ENCODE measurements around the gene RPRD1B. TPM values are rescaled to one million over a fixed set of nuclear protein-coding genes. Genes with fewer than 3 reads are reported as not detected.
A peak's percentile ranks its signal among the peaks of the same experiment; 100 is the strongest.

RPRD1B gene
- total and polyA plus RNA-seq, 2 of the 13 experiments (the other 11 are each of a cell fraction or from before 2014, with no cell fraction given) = 31.1 to 41.5 TPM

GRCh38 chr20:38033330-38034107 lies at the start of gene RPRD1B, which contains the start of gene TTI1 (continued):
- TF ChIP-seq TRIM24 (CRISPR knock-in tag; IDR thresholded peaks at IDR 0.05) (no peak), MAFF (IDR thresholded peaks at IDR 0.05; ENCODE audit: low read depth, low read length) (no peak), ASH2L (IDR thresholded peaks at IDR 0.05; ENCODE audit: insufficient read length, low read depth, low read length) (peak; percentile 99), ZNF564 (CRISPR knock-in tag; IDR thresholded peaks at IDR 0.05) (no peak), HMG20B (CRISPR knock-in tag; conservative IDR thresholded peaks at IDR 0.05) (no peak; the same call in none of the 2 replicates), KLF13 (CRISPR knock-in tag; IDR thresholded peaks at IDR 0.05) (peak; percentile 12; the same call in 1 of the 2 replicates), GATA4 (IDR thresholded peaks at IDR 0.05; ENCODE audit: borderline replicate concordance, low read depth) (peak; percentile 59; the same call in 1 of the 2 replicates), PLRG1 (conservative IDR thresholded peaks at IDR 0.05) (no peak), ZNF317 (CRISPR knock-in tag; IDR thresholded peaks at IDR 0.05) (peak; percentile 91), CREB3 (CRISPR knock-in tag; IDR thresholded peaks at IDR 0.05) (peak; percentile 96), RELA (CRISPR knock-in tag; IDR thresholded peaks at IDR 0.05) (no peak; the same call in 1 of the 2 replicates), ZNF30 (CRISPR knock-in tag; IDR thresholded peaks at IDR 0.05) (peak; percentile 80; the same call in 1 of the 2 replicates), ZBED4 (CRISPR knock-in tag; IDR thresholded peaks at IDR 0.05; ENCODE audit: borderline replicate concordance) (peak; percentile 43), ZBTB4 (CRISPR knock-in tag; IDR thresholded peaks at IDR 0.05; ENCODE audit: borderline replicate concordance) (no peak; the same call in 1 of the 2 replicates), ATF5 (CRISPR knock-in tag; IDR thresholded peaks at IDR 0.05; ENCODE audit: low read depth) (peak; percentile 36; the same call in 1 of the 2 replicates), ZNF343 (CRISPR knock-in tag; IDR thresholded peaks at IDR 0.05) (peak; percentile 87; the same call in 1 of the 2 replicates), SYNCRIP (IDR thresholded peaks at IDR 0.05; ENCODE audit: insufficient read depth, low read depth, low read length) (no peak), DPF2 (CRISPR knock-in tag; IDR thresholded peaks at IDR 0.05; ENCODE audit: borderline replicate concordance, low read depth) (no peak; the same call in 1 of the 2 replicates), SOX13 (IDR thresholded peaks at IDR 0.05) (no peak; the same call in 1 of the 2 replicates), SOX13 (CRISPR knock-in tag; conservative IDR thresholded peaks at IDR 0.05 in 1 of 2, IDR thresholded peaks at IDR 0.05 in 1 of 2) (peak in 1 of 2 experiments; percentile 57; a peak in 1 of 4 replicates)
